ENCODE measurements around the gene JOSD1. TPM values are rescaled to one million over a fixed set of nuclear protein-coding genes. Genes with fewer than 3 reads are reported as not detected.

The JOSD1 gene
- total and polyA plus RNA-seq, 2 donors (not counting 1 experiment from before 2014, with no cell fraction given) = 78.7 to 94.8 TPM

- no peaks in the 10 kb centered on the region for H4K20me1 ChIP-seq (ENCODE audit: control insufficient read depth, insufficient read depth, low read length, poor library complexity, severe bottlenecking)
- ATAC-seq (ENCODE audit: low read depth) (no peak), DNase-seq (no peak)
- WGBS (ENCODE audit: insufficient coverage) = 100% methylated on average over 1 of the region's 1 CpG
- peaks cover 22% of the 10 kb centered on the region for H3K4me1 Mint-ChIP-seq
- CTCF ChIA-PET = interaction anchor here (0.6 kb wide), 1 partner anchor 540 kb away, joined by 3 read pairs; no protein-coding TSS in a partner anchor
- H3K9me3 Mint-ChIP-seq (ENCODE audit: insufficient read depth) = no peaks in the 10 kb centered on the region
- POLR2A ChIA-PET = no interaction called here
- no peaks in the 10 kb centered on the region for H3K9me3 ChIP-seq (ENCODE audit: control extremely low read depth in 1 of 3, control insufficient read depth in 2 of 3, insufficient read depth in 1 of 3, low read length in 2 of 3)
- no peak overlapping the region for H3K27ac ChIP-seq (ENCODE audit: low read length in 2 of 2)
- TF ChIP-seq EZH2 (IDR thresholded peaks at IDR 0.05; ENCODE audit: borderline replicate concordance, insufficient read depth, low read depth, low read length, poor library complexity, severe bottlenecking) (no peak), CTCF (IDR thresholded peaks at IDR 0.05) (no peak)
- H3K27ac Mint-ChIP-seq = no peak overlapping the region
- H3K4me3 Mint-ChIP-seq = no peak overlapping the region
- H3K27me3 ChIP-seq (replicated peaks in 1 of 4; ENCODE audit: control extremely low read depth in 1 of 4, control insufficient read depth in 3 of 4, insufficient read depth in 4 of 4, low read length in 3 of 4) = no peaks in the 10 kb centered on the region
- no peak overlapping the region for H3K9ac ChIP-seq (ENCODE audit: low read length)
- H3K79me2 ChIP-seq (ENCODE audit: control insufficient read depth, insufficient read depth, low read length) = peaks cover 23% of the 10 kb centered on the region
- H3K27me3 Mint-ChIP-seq = no peaks in the 10 kb centered on the region
- H3K4me3 ChIP-seq (ENCODE audit: control extremely low read depth in 1 of 5, extremely low read depth in 1 of 5, insufficient read depth in 1 of 5, low read depth in 2 of 5, low read length in 4 of 5) = no peak overlapping the region
- H2AFZ ChIP-seq (ENCODE audit: insufficient read depth, low read depth, low read length, poor library complexity, severe bottlenecking) = no peak overlapping the region
- peaks cover 0 to 46% of the 10 kb centered on the region in 2 experiments for H3K36me3 ChIP-seq (replicated peaks in 1 of 2; ENCODE audit: control extremely low read depth in 1 of 2, control insufficient read depth in 1 of 2, extremely low read depth in 1 of 2, insufficient read depth in 2 of 2, low read length in 1 of 2)
- H3K4me2 ChIP-seq (replicated peaks; ENCODE audit: low read depth, low read length, poor library complexity, severe bottlenecking) = no peak overlapping the region
- peaks cover 11 to 15% of the 10 kb centered on the region in 2 donors for H3K4me1 ChIP-seq (ENCODE audit: control insufficient read depth in 2 of 2, insufficient read depth in 2 of 2, low read length in 2 of 2)
- intact Hi-C loops (cut with micrococcal nuclease) = no loop called here
Measured at GRCh38 chr22:38685761-38686160, 15.0 kb downstream of the JOSD1 start.

GRCh38 chr22:38684895-38685294 lies 15.8 kb downstream of the JOSD1 start:
- CTCF ChIA-PET = no interaction called here
- POLR2A ChIA-PET = no interaction called here
- H3K9me3 Mint-ChIP-seq (ENCODE audit: insufficient read depth) = no peaks in the 10 kb centered on the region
- H3K4me2 ChIP-seq (replicated peaks; ENCODE audit: low read depth, low read length, poor library complexity, severe bottlenecking) = no peak overlapping the region
- intact Hi-C loops (cut with micrococcal nuclease) = loop anchor here (5.0 kb wide), 2 partner anchors 187 to 712 kb away; partner anchors contain the start of genes CBX6 and TAB1
- 93% methylated on average over 3 of the region's 9 CpGs for WGBS (ENCODE audit: insufficient coverage)
- H3K4me3 ChIP-seq (ENCODE audit: control extremely low read depth in 1 of 5, extremely low read depth in 1 of 5, insufficient read depth in 1 of 5, low read depth in 2 of 5, low read length in 4 of 5) = no peak overlapping the region
- H3K9ac ChIP-seq (ENCODE audit: low read length) = no peak overlapping the region
- no peak overlapping the region for H3K27ac Mint-ChIP-seq
- no peaks in the 10 kb centered on the region for H3K27me3 Mint-ChIP-seq
- peaks cover 0 to 46% of the 10 kb centered on the region in 2 experiments for H3K36me3 ChIP-seq (replicated peaks in 1 of 2; ENCODE audit: control extremely low read depth in 1 of 2, control insufficient read depth in 1 of 2, extremely low read depth in 1 of 2, insufficient read depth in 2 of 2, low read length in 1 of 2)
- DNase-seq (no peak), ATAC-seq (ENCODE audit: low read depth) (no peak)
- no peaks in the 10 kb centered on the region for H3K27me3 ChIP-seq (replicated peaks in 1 of 4; ENCODE audit: control extremely low read depth in 1 of 4, control insufficient read depth in 3 of 4, insufficient read depth in 4 of 4, low read length in 3 of 4)
- no peak overlapping the region for H3K4me3 Mint-ChIP-seq
- peaks cover 11 to 15% of the 10 kb centered on the region in 2 donors for H3K4me1 ChIP-seq (ENCODE audit: control insufficient read depth in 2 of 2, insufficient read depth in 2 of 2, low read length in 2 of 2)
- H3K79me2 ChIP-seq (ENCODE audit: control insufficient read depth, insufficient read depth, low read length) = peaks cover 23% of the 10 kb centered on the region
- TF ChIP-seq EZH2 (IDR thresholded peaks at IDR 0.05; ENCODE audit: borderline replicate concordance, insufficient read depth, low read depth, low read length, poor library complexity, severe bottlenecking) (no peak), CTCF (IDR thresholded peaks at IDR 0.05) (no peak)
- no peaks in the 10 kb centered on the region for H4K20me1 ChIP-seq (ENCODE audit: control insufficient read depth, insufficient read depth, low read length, poor library complexity, severe bottlenecking)
- no peak overlapping the region for H2AFZ ChIP-seq (ENCODE audit: insufficient read depth, low read depth, low read length, poor library complexity, severe bottlenecking)
- H3K27ac ChIP-seq (ENCODE audit: low read length in 2 of 2) = no peak overlapping the region
- no peaks in the 10 kb centered on the region for H3K9me3 ChIP-seq (ENCODE audit: control extremely low read depth in 1 of 3, control insufficient read depth in 2 of 3, insufficient read depth in 1 of 3, low read length in 2 of 3)
- H3K4me1 Mint-ChIP-seq = peaks cover 22% of the 10 kb centered on the region
